Prostate gland (tissue), 2 donors: ENCODE measurements around the gene RILPL1. TPM values are rescaled to one million over a fixed set of nuclear protein-coding genes. Genes with fewer than 3 reads are reported as not detected.

Experiments used
- DNase-seq: peaks from one replicate; pipeline ENCODE4 v3.0.0-alpha.2; 2019; ENCODE audit warnings: low spot score
- H3K27ac ChIP-seq, 2 donors: fragments of 200-600 bp; sonication (generic); 2 replicates each; pipeline ENCODE4 v1.5.1; 2017 to 2019
- H3K27me3 ChIP-seq: fragments of 200-600 bp; sonication (generic); replicated peaks from 2 replicates; pipeline ENCODE4 v1.5.1; 2019; ENCODE audit not compliant: insufficient read depth
- H3K36me3 ChIP-seq, 2 donors: fragments of 200-600 bp; sonication (generic); 1 replicate in 1 of 2; 2 replicates in 1 of 2; pipeline versions ENCODE4 v1.5.1 to v1.8.1; 2017 to 2019
- H3K4me1 ChIP-seq: fragments of 200-600 bp; sonication (generic); replicated peaks from 2 replicates; pipeline ENCODE4 v1.5.1; 2019
- H3K4me3 ChIP-seq, 2 donors: fragments of 200-600 bp; sonication (generic); 2 replicates each; pipeline ENCODE4 v1.5.1; 2017 to 2019
- H3K9me3 ChIP-seq: fragments of 200-600 bp; sonication (generic); 2 replicates; pipeline ENCODE4 v1.5.1; 2017
- CTCF ChIP-seq, 4 experiments: fragments of 200-600 bp in 2 of 4; fragments of 450-650 bp in 2 of 4; sonication (generic) in 2 of 4; IDR thresholded peaks; 1 replicate in 3 of 4; 2 replicates in 1 of 4; pipeline ENCODE4 v1.5.1; 2016 to 2019; ENCODE audit warnings: antibody characterized with exemption in 4 of 4, mild to moderate bottlenecking in 2 of 4, moderate library complexity in 2 of 4
- POLR2A ChIP-seq: fragments of 450-650 bp; IDR thresholded peaks from one replicate; pipeline ENCODE4 v1.6.1; 2016; ENCODE audit warnings: antibody characterized with exemption, mild to moderate bottlenecking
- POLR2AphosphoS5 ChIP-seq: sonication (generic); formaldehyde crosslinking; IDR thresholded peaks from one replicate; pipeline ENCODE4 v1.6.1; 2017; ENCODE audit warnings: antibody characterized with exemption
- WGBS: methylation state at CpG from one replicate; pipeline ENCODE4 v1.1.5; 2018; 5-methylcytosine and 5-hydroxymethylcytosine counted together
- intact Hi-C: fragments of 100-400 bp; cut with DNase I; formaldehyde crosslinking; loops from one replicate; pipeline ENCODE4 v1.14.2; 2022
- total RNA-seq, 2 donors: library from RNA; depleted of rRNA; stranded (reverse); fragments of >200 nt; gene quantifications; one replicate each; pipeline ENCODE4 v1.1.0, GENCODE V29; 2016

RILPL1 gene
- total RNA-seq, 2 donors from 2014 or later, result 8.6 to 25.7 TPM

DNA sequence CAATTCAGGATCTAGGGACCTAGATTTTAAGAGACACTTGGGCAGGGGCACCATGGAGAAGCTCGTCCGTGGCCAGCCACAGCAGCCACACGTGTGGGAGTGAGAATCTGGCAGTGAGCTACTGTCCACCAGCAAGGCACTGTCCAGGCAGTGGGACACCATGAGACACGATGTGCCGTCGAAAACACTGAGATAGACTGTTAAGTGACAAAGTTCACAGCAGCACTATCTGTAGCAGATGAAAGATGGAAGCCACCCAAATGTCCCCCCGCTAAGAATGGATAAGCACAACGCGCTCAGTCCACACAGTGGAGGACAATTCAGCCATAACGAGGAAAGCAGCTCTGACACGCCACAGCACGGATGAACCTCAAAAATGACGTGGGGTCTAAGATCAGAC lies 19.7 kb downstream of the RILPL1 start:
- H3K27ac ChIP-seq, result no peak overlapping the region
- H3K36me3 ChIP-seq, result no peaks in the 10 kb centered on the region
- H3K4me1 ChIP-seq, result no peaks in the 10 kb centered on the region
- no peaks in the 10 kb centered on the region for H3K9me3 ChIP-seq
- intact Hi-C loops, result no loop called here
- 78% methylated on average over 13 of the region's 13 CpGs for WGBS
- no peak overlapping the region for H3K4me3 ChIP-seq
- DNase-seq, result no peak
- no peaks in the 10 kb centered on the region for H3K27me3 ChIP-seq
- TF ChIP-seq POLR2AphosphoS5, result no peak
- no peak for TF ChIP-seq CTCF (IDR thresholded peaks at IDR 0.05)
- TF ChIP-seq POLR2A, result no peak

DNA sequence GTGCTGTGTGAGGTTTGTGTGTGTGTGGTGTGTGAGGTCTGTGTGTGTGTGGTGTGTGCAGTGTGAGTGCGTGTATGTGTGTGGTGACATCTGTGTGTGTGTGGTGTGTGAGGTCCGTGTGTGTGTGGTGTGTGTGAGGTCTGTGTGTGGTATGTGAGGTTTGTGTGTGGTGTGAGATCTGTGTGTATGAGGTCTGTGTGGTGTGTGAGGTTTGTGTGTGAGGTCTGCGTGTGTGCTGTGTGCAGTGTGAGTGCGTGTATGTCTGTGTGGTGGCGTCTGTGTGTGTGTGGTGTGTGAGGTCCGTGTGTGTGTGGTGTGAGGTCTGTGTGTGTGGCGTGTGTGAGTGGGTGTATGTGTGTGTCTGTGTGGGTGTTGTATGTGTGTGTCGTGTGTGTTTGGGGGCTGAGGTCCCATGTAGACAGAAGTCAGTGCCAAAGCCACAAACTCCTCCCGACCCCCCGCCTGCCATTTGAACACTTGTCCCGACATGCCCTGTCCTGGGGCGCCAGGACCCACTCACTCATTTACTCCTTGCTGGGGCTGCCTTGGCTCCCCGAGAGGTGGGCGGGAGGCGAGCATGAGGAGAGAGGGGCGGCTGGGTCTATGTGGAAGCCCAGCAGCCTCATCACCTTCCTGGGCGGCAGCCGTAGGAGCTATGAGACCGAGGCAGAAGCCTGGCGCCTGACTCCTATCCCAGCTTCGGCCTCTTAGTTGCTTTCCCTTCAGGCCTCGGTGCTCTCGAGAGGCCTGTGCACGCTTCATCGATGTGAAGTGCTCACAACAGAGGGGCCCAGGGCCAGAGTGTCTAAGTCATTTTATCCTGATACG lies 20.5 kb downstream of the RILPL1 start:
- Histone ChIP-seq H3K4me3 (no peak overlapping the region), H3K4me1 (no peaks in the 10 kb centered on the region), H3K27ac (peak overlapping the region in 1 of 2 donors; percentile 51), H3K27me3 (no peaks in the 10 kb centered on the region), H3K9me3 (no peaks in the 10 kb centered on the region), H3K36me3 (no peaks in the 10 kb centered on the region)
- WGBS, result 60% methylated on average over 26 of the region's 26 CpGs
- intact Hi-C loops, result no loop called here
- DNase-seq, result no peak
- TF ChIP-seq CTCF (IDR thresholded peaks at IDR 0.05) (no peak), POLR2AphosphoS5 (no peak), POLR2A (no peak)

- Histone ChIP-seq H3K4me3 (no peak overlapping the region), H3K27me3 (no peaks in the 10 kb centered on the region), H3K9me3 (no peaks in the 10 kb centered on the region), H3K4me1 (no peaks in the 10 kb centered on the region), H3K27ac (no peak overlapping the region), H3K36me3 (no peaks in the 10 kb centered on the region)
- TF ChIP-seq CTCF (IDR thresholded peaks at IDR 0.05), result no peak
- TF ChIP-seq POLR2AphosphoS5, result no peak
- TF ChIP-seq POLR2A, result no peak
- intact Hi-C loops, result no loop called here
- 89% methylated on average over 6 of the region's 6 CpGs for WGBS
- DNase-seq, result no peak
Observed at GRCh38 chr12:123506843-123507236, 26.7 kb downstream of the RILPL1 start.

DNA sequence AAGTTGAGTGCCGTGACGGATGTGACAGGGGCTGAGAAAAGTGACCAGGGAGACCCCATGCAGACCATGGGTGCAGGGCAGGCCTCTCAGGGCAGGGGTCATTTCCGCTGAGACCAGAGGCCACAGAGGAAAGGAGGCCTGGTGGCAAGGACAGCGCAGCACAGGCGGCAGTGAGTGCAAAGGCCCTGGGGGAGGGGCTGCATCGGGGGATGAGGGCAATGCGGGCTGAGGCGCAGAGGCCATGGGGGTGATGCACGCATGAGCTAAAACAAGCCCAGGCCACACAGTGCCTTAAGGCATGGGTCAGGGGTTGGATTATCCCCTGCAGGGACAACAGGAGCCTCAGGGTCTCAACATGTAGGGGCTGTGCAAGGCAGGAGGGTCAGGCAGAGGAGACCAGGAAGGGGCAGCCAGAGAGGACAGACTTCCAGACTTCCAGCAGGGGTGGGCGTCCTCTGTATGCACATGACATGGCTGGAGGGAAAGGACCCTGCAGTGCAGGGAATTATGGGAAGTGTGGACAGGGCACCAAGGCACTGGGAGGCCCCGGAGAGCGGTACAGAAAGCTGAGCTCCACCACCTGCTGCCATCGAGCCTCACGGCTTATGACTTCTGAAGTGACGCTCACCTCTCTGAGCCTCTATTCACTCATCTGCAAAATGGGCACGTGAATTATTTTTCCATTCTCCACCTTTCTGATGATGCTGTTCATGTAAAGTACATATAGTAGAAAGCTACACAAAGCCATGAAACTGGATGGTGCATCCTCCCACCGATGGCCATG lies 27.3 kb downstream of the RILPL1 start:
- 95% methylated on average over 17 of the region's 17 CpGs for WGBS
- no peaks in the 10 kb centered on the region for H3K4me1 ChIP-seq
- intact Hi-C loops, result no loop called here
- no peak for DNase-seq
- H3K4me3 ChIP-seq, result no peak overlapping the region
- TF ChIP-seq POLR2A, result no peak
- TF ChIP-seq POLR2AphosphoS5, result no peak
- no peak for TF ChIP-seq CTCF (IDR thresholded peaks at IDR 0.05)
- H3K27ac ChIP-seq, result no peak overlapping the region
- H3K27me3 ChIP-seq, result no peaks in the 10 kb centered on the region
- no peaks in the 10 kb centered on the region for H3K9me3 ChIP-seq
- no peaks in the 10 kb centered on the region for H3K36me3 ChIP-seq
